ENCODE results near the gene POGLUT3. TPM values are rescaled to one million over a fixed set of nuclear protein-coding genes. Genes with fewer than 3 reads are reported as not detected.

The POGLUT3 gene
- total RNA-seq, 2 donors from 2014 or later: 36.1 to 60.1 TPM

GRCh38 chr11:108495326-108495725 lies 2.9 kb downstream of the POGLUT3 start:
- no peaks in the 10 kb centered on the region for H3K27me3 ChIP-seq (replicated peaks; ENCODE audit: insufficient read depth)
- no peaks in the 10 kb centered on the region for H3K36me3 ChIP-seq
- DNase-seq (ENCODE audit: low spot score) (no peak), ATAC-seq (ENCODE audit: insufficient number of reproducible peaks, low FRiP score, low read depth) (no peak)
- H3K27ac ChIP-seq: no peak overlapping the region
- no peaks in the 10 kb centered on the region for H3K9me3 ChIP-seq
- no peak overlapping the region for H3K4me3 ChIP-seq
- peaks cover 0 to 23% of the 10 kb centered on the region in 2 donors for H3K4me1 ChIP-seq (ENCODE audit: control insufficient read depth in 1 of 2, low read depth in 2 of 2)
- TF ChIP-seq CTCF (IDR thresholded peaks at IDR 0.05): no peak

- no peak for DNase-seq (ENCODE audit: low spot score)
- Histone ChIP-seq H3K4me1 (ENCODE audit: control insufficient read depth in 1 of 2, low read depth in 2 of 2) (peaks cover 0 to 23% of the 10 kb centered on the region in 2 donors), H3K4me3 (no peak overlapping the region), H3K27ac (no peak overlapping the region), H3K27me3 (replicated peaks; ENCODE audit: insufficient read depth) (no peaks in the 10 kb centered on the region), H3K36me3 (no peaks in the 10 kb centered on the region), H3K9me3 (no peaks in the 10 kb centered on the region)
- no peak for TF ChIP-seq CTCF (IDR thresholded peaks at IDR 0.05)
- no peak for ATAC-seq (ENCODE audit: insufficient number of reproducible peaks, low FRiP score, low read depth)
Measured at GRCh38 chr11:108494182-108494581, 4.0 kb downstream of the POGLUT3 start.

- H3K27ac ChIP-seq: no peak overlapping the region
- H3K36me3 ChIP-seq: peaks cover 6% of the 10 kb centered on the region
- peaks cover 0 to 18% of the 10 kb centered on the region in 2 donors for H3K4me1 ChIP-seq (ENCODE audit: control insufficient read depth in 1 of 2, low read depth in 2 of 2)
- no peaks in the 10 kb centered on the region for H3K27me3 ChIP-seq (replicated peaks; ENCODE audit: insufficient read depth)
- no peaks in the 10 kb centered on the region for H3K9me3 ChIP-seq
- DNase-seq (ENCODE audit: low spot score) (no peak), ATAC-seq (ENCODE audit: insufficient number of reproducible peaks, low FRiP score, low read depth) (no peak)
- no peak for TF ChIP-seq CTCF (IDR thresholded peaks at IDR 0.05)
- no peak overlapping the region for H3K4me3 ChIP-seq
Measured at GRCh38 chr11:108491936-108492335, 6.2 kb downstream of the POGLUT3 start.

GRCh38 chr11:108486828-108487227 lies 11.4 kb downstream of the POGLUT3 start:
- Histone ChIP-seq H3K27me3 (replicated peaks; ENCODE audit: insufficient read depth) (no peaks in the 10 kb centered on the region), H3K9me3 (no peaks in the 10 kb centered on the region), H3K4me3 (no peak overlapping the region), H3K4me1 (ENCODE audit: control insufficient read depth in 1 of 2, low read depth in 2 of 2) (no peaks in the 10 kb centered on the region), H3K36me3 (peaks cover 23% of the 10 kb centered on the region), H3K27ac (no peak overlapping the region)
- no peak for DNase-seq (ENCODE audit: low spot score)
- ATAC-seq (ENCODE audit: insufficient number of reproducible peaks, low FRiP score, low read depth): no peak
- TF ChIP-seq CTCF (IDR thresholded peaks at IDR 0.05): no peak

GRCh38 chr11:108486331-108486730 lies 11.9 kb downstream of the POGLUT3 start:
- H3K4me1 ChIP-seq (ENCODE audit: control insufficient read depth in 1 of 2, low read depth in 2 of 2): no peaks in the 10 kb centered on the region
- TF ChIP-seq CTCF (IDR thresholded peaks at IDR 0.05): no peak
- no peaks in the 10 kb centered on the region for H3K27me3 ChIP-seq (replicated peaks; ENCODE audit: insufficient read depth)
- no peak for DNase-seq (ENCODE audit: low spot score)
- H3K36me3 ChIP-seq: peaks cover 28% of the 10 kb centered on the region
- no peak overlapping the region for H3K4me3 ChIP-seq
- ATAC-seq (ENCODE audit: insufficient number of reproducible peaks, low FRiP score, low read depth): no peak
- H3K9me3 ChIP-seq: no peaks in the 10 kb centered on the region
- H3K27ac ChIP-seq: no peak overlapping the region
